ENCODE data around the gene KDM3B. TPM values are rescaled to one million over a fixed set of nuclear protein-coding genes. Genes with fewer than 3 reads are reported as not detected.

KDM3B gene
- polyA plus RNA-seq, 2 donors, result 18.7 to 20.7 TPM

GRCh38 chr5:138336952-138337684 lies 15.4 kb upstream of the KDM3B start:
- WGBS, 2 donors, result 17 to 21% methylated on average over 13 of the region's 13 CpGs
- Histone ChIP-seq H3K27me3 (ENCODE audit: control insufficient read depth in 1 of 2, insufficient read depth in 2 of 2, low read length in 2 of 2) (no peaks in the 10 kb centered on the region), H3K4me3 (ENCODE audit: low read depth in 1 of 2, low read length in 2 of 2) (peak overlapping the region; percentile 70 to 74), H3K36me3 (ENCODE audit: control insufficient read depth in 2 of 2, insufficient read depth in 2 of 2, low read length in 1 of 2) (peaks cover 0 to 2% of the 10 kb centered on the region in 2 donors), H3K27ac (ENCODE audit: low read depth in 2 of 2, low read length in 1 of 2) (peak overlapping the region; percentile 85 to 98), H3K9me3 (ENCODE audit: control insufficient read depth in 2 of 2, insufficient read depth in 1 of 2, low read depth in 1 of 2, low read length in 1 of 2) (no peaks in the 10 kb centered on the region), H3K4me1 (ENCODE audit: control insufficient read depth in 2 of 2, insufficient read depth in 2 of 2, low read length in 1 of 2) (peaks cover 0 to 6% of the 10 kb centered on the region in 2 donors)

GRCh38 chr5:138337685-138338410 lies 14.6 kb upstream of the KDM3B start, which contains the start of gene FAM53C:
TSS of gene FAM53C (plus strand) at chr5:138338266. CDS start at chr5:138341336, 3,070 bp downstream.
- peak within 1 kb of the TSS; percentile 70 to 74 for H3K4me3 ChIP-seq (ENCODE audit: low read depth in 1 of 2, low read length in 2 of 2)

GRCh38 chr5:138338411-138339090 lies 13.9 kb upstream of the KDM3B start:
- peaks cover 0 to 6% of the 10 kb centered on the region in 2 donors for H3K4me1 ChIP-seq (ENCODE audit: control insufficient read depth in 2 of 2, insufficient read depth in 2 of 2, low read length in 1 of 2)
- H3K27me3 ChIP-seq (ENCODE audit: control insufficient read depth in 1 of 2, insufficient read depth in 2 of 2, low read length in 2 of 2), result no peaks in the 10 kb centered on the region
- peak overlapping the region; percentile 85 to 98 for H3K27ac ChIP-seq (ENCODE audit: low read depth in 2 of 2, low read length in 1 of 2)
- H3K9me3 ChIP-seq (ENCODE audit: control insufficient read depth in 2 of 2, insufficient read depth in 1 of 2, low read depth in 1 of 2, low read length in 1 of 2), result no peaks in the 10 kb centered on the region
- peak overlapping the region; percentile 70 to 74 for H3K4me3 ChIP-seq (ENCODE audit: low read depth in 1 of 2, low read length in 2 of 2)
- 1% methylated on average over 16 to 22 of the region's 22 CpGs for WGBS, 2 donors
- H3K36me3 ChIP-seq (ENCODE audit: control insufficient read depth in 2 of 2, insufficient read depth in 2 of 2, low read length in 1 of 2), result peaks cover 0 to 2% of the 10 kb centered on the region in 2 donors

More at GRCh38 chr5:138337685-138338410, 14.6 kb upstream of the KDM3B start, which contains the start of gene FAM53C:
- peaks cover 0 to 2% of the 10 kb centered on the region in 2 donors for H3K36me3 ChIP-seq (ENCODE audit: control insufficient read depth in 2 of 2, insufficient read depth in 2 of 2, low read length in 1 of 2)
- H3K9me3 ChIP-seq (ENCODE audit: control insufficient read depth in 2 of 2, insufficient read depth in 1 of 2, low read depth in 1 of 2, low read length in 1 of 2), result no peaks in the 10 kb centered on the region
- peaks cover 0 to 6% of the 10 kb centered on the region in 2 donors for H3K4me1 ChIP-seq (ENCODE audit: control insufficient read depth in 2 of 2, insufficient read depth in 2 of 2, low read length in 1 of 2)
- no peaks in the 10 kb centered on the region for H3K27me3 ChIP-seq (ENCODE audit: control insufficient read depth in 1 of 2, insufficient read depth in 2 of 2, low read length in 2 of 2)
- 0% methylated on average over 45 to 56 of the region's 56 CpGs for WGBS, 2 donors
- H3K27ac ChIP-seq (ENCODE audit: low read depth in 2 of 2, low read length in 1 of 2), result peak within 1 kb of the TSS; percentile 85 to 98

- peaks cover 0 to 3% of the 10 kb centered on the region in 2 donors for H3K36me3 ChIP-seq (ENCODE audit: control insufficient read depth in 2 of 2, insufficient read depth in 2 of 2, low read length in 1 of 2)
These were observed 13.4 kb upstream of the KDM3B start for GRCh38 chr5:138339091-138339456.

GRCh38 chr5:138339464-138339863 lies 13.0 kb upstream of the KDM3B start:
- peak overlapping the region; percentile 70 to 74 for H3K4me3 ChIP-seq (ENCODE audit: low read depth in 1 of 2, low read length in 2 of 2)
- no peaks in the 10 kb centered on the region for H3K9me3 ChIP-seq (ENCODE audit: control insufficient read depth in 2 of 2, insufficient read depth in 1 of 2, low read depth in 1 of 2, low read length in 1 of 2)
- H3K4me1 ChIP-seq (ENCODE audit: control insufficient read depth in 2 of 2, insufficient read depth in 2 of 2, low read length in 1 of 2), result peaks cover 0 to 6% of the 10 kb centered on the region in 2 donors
- peak overlapping the region in 1 of 2 donors; percentile 98 for H3K27ac ChIP-seq (ENCODE audit: low read depth in 2 of 2, low read length in 1 of 2)
- no peaks in the 10 kb centered on the region for H3K27me3 ChIP-seq (ENCODE audit: control insufficient read depth in 1 of 2, insufficient read depth in 2 of 2, low read length in 2 of 2)
- 44 to 50% methylated on average over 2 of the region's 2 CpGs for WGBS, 2 donors
- H3K36me3 ChIP-seq (ENCODE audit: control insufficient read depth in 2 of 2, insufficient read depth in 2 of 2, low read length in 1 of 2), result peaks cover 0 to 7% of the 10 kb centered on the region in 2 donors

More at GRCh38 chr5:138339091-138339456, 13.4 kb upstream of the KDM3B start:
- 12 to 13% methylated on average over 7 of the region's 7 CpGs for WGBS, 2 donors
- Histone ChIP-seq H3K27ac (ENCODE audit: low read depth in 2 of 2, low read length in 1 of 2) (peak overlapping the region; percentile 85 to 98), H3K4me1 (ENCODE audit: control insufficient read depth in 2 of 2, insufficient read depth in 2 of 2, low read length in 1 of 2) (peaks cover 0 to 6% of the 10 kb centered on the region in 2 donors), H3K27me3 (ENCODE audit: control insufficient read depth in 1 of 2, insufficient read depth in 2 of 2, low read length in 2 of 2) (no peaks in the 10 kb centered on the region), H3K9me3 (ENCODE audit: control insufficient read depth in 2 of 2, insufficient read depth in 1 of 2, low read depth in 1 of 2, low read length in 1 of 2) (no peaks in the 10 kb centered on the region), H3K4me3 (ENCODE audit: low read depth in 1 of 2, low read length in 2 of 2) (peak overlapping the region; percentile 70 to 74)

GRCh38 chr5:138340008-138340407 lies 12.5 kb upstream of the KDM3B start:
- no peaks in the 10 kb centered on the region for H3K27me3 ChIP-seq (ENCODE audit: control insufficient read depth in 1 of 2, insufficient read depth in 2 of 2, low read length in 2 of 2)
- peaks cover 3 to 11% of the 10 kb centered on the region in 2 donors for H3K36me3 ChIP-seq (ENCODE audit: control insufficient read depth in 2 of 2, insufficient read depth in 2 of 2, low read length in 1 of 2)
- H3K9me3 ChIP-seq (ENCODE audit: control insufficient read depth in 2 of 2, insufficient read depth in 1 of 2, low read depth in 1 of 2, low read length in 1 of 2), result no peaks in the 10 kb centered on the region
- no peak overlapping the region for H3K4me3 ChIP-seq (ENCODE audit: low read depth in 1 of 2, low read length in 2 of 2)
- peaks cover 0 to 6% of the 10 kb centered on the region in 2 donors for H3K4me1 ChIP-seq (ENCODE audit: control insufficient read depth in 2 of 2, insufficient read depth in 2 of 2, low read length in 1 of 2)
- 80 to 85% methylated on average over 3 of the region's 3 CpGs for WGBS, 2 donors
- H3K27ac ChIP-seq (ENCODE audit: low read depth in 2 of 2, low read length in 1 of 2), result no peak overlapping the region

- H3K36me3 ChIP-seq (ENCODE audit: control insufficient read depth in 2 of 2, insufficient read depth in 2 of 2, low read length in 1 of 2), result peaks cover 8 to 32% of the 10 kb centered on the region in 2 donors
- H3K27me3 ChIP-seq (ENCODE audit: control insufficient read depth in 1 of 2, insufficient read depth in 2 of 2, low read length in 2 of 2), result no peaks in the 10 kb centered on the region
- H3K27ac ChIP-seq (ENCODE audit: low read depth in 2 of 2, low read length in 1 of 2), result no peak overlapping the region
- peaks cover 0 to 2% of the 10 kb centered on the region in 2 donors for H3K4me1 ChIP-seq (ENCODE audit: control insufficient read depth in 2 of 2, insufficient read depth in 2 of 2, low read length in 1 of 2)
- H3K9me3 ChIP-seq (ENCODE audit: control insufficient read depth in 2 of 2, insufficient read depth in 1 of 2, low read depth in 1 of 2, low read length in 1 of 2), result no peaks in the 10 kb centered on the region
- no peak overlapping the region for H3K4me3 ChIP-seq (ENCODE audit: low read depth in 1 of 2, low read length in 2 of 2)
- 96% methylated on average over 32 of the region's 32 CpGs for WGBS, 2 donors
These were observed 7.4 kb upstream of the KDM3B start for GRCh38 chr5:138344887-138345622.

GRCh38 chr5:138346889-138347288 lies 5.6 kb upstream of the KDM3B start:
- WGBS, 2 donors, result 92 to 94% methylated on average over 14 of the region's 14 CpGs
- peaks cover 8 to 31% of the 10 kb centered on the region in 2 donors for H3K36me3 ChIP-seq (ENCODE audit: control insufficient read depth in 2 of 2, insufficient read depth in 2 of 2, low read length in 1 of 2)
- no peaks in the 10 kb centered on the region for H3K4me1 ChIP-seq (ENCODE audit: control insufficient read depth in 2 of 2, insufficient read depth in 2 of 2, low read length in 1 of 2)
- no peak overlapping the region for H3K4me3 ChIP-seq (ENCODE audit: low read depth in 1 of 2, low read length in 2 of 2)
- no peak overlapping the region for H3K27ac ChIP-seq (ENCODE audit: low read depth in 2 of 2, low read length in 1 of 2)
- H3K27me3 ChIP-seq (ENCODE audit: control insufficient read depth in 1 of 2, insufficient read depth in 2 of 2, low read length in 2 of 2), result no peaks in the 10 kb centered on the region
- H3K9me3 ChIP-seq (ENCODE audit: control insufficient read depth in 2 of 2, insufficient read depth in 1 of 2, low read depth in 1 of 2, low read length in 1 of 2), result no peaks in the 10 kb centered on the region
